Activated CD8-positive, alpha-beta T cell treated with anti-CD3 and anti-CD28 coated beads for 36 hours (primary cell): ENCODE data around the gene TNNI2. TPM values are rescaled to one million over a fixed set of nuclear protein-coding genes. Genes with fewer than 3 reads are reported as not detected.

Experiments
- ATAC-seq: fragments of 200-7000 bp; cut with Tn5 transposase; one replicate; pipeline ENCODE4 v1.10.0; 2021; ENCODE audit warnings: mild to moderate bottlenecking, moderate library complexity
- CTCF ChIA-PET: fragments of 350-600 bp; sonication (Branson Sonifier 250); formaldehyde crosslinking; loops from one replicate; lab custom pipeline; 2021; ENCODE audit warnings: antibody characterized with exemption; lab: Charles Lee
- POLR2A ChIA-PET: fragments of 350-600 bp; sonication (Branson Sonifier 250); formaldehyde crosslinking; loops from one replicate; lab custom pipeline; 2021; ENCODE audit warnings: antibody characterized with exemption; lab: Charles Lee
- DNase-seq: peaks from one replicate; pipeline ENCODE4 v3.0.0-alpha.2; 2020
- H3K27ac Mint-ChIP-seq: one replicate; pipeline ENCODE4 v1.8.0; 2021; ENCODE audit warnings: mild to moderate bottlenecking, mixed read lengths
- H3K27me3 Mint-ChIP-seq: one replicate; pipeline ENCODE4 v1.8.0; 2021; ENCODE audit warnings: mixed read lengths
- H3K36me3 Mint-ChIP-seq: one replicate; pipeline ENCODE4 v1.8.0; 2021; ENCODE audit warnings: low read depth, mixed read lengths
- H3K4me1 Mint-ChIP-seq: one replicate; pipeline ENCODE4 v1.8.0; 2021; ENCODE audit warnings: low read depth, mixed read lengths
- H3K4me3 Mint-ChIP-seq: one replicate; pipeline ENCODE4 v1.8.0; 2021; ENCODE audit warnings: mild to moderate bottlenecking, moderate library complexity, mixed read lengths
- H3K9me3 Mint-ChIP-seq: one replicate; pipeline ENCODE4 v1.8.0; 2021; ENCODE audit warnings: mixed read lengths
- intact Hi-C: fragments of 100-400 bp; cut with micrococcal nuclease; formaldehyde crosslinking; loops from one replicate; pipeline ENCODE4 v1.10.0; 2022
- total RNA-seq, 2 experiments: library from RNA; stranded (reverse); gene quantifications; one replicate each; pipeline ENCODE4 v1.2.3, GENCODE V29; 2021
- TF ChIP-seq, protein P1 (sequence below): fragments of 200-600 bp; IDR thresholded peaks from one replicate; pipeline ENCODE4 v1.8.0; 2022; ENCODE audit warnings: antibody characterized with exemption, mild to moderate bottlenecking

Gene TNNI2
- total RNA-seq, 2 experiments from 2014 or later = 0.92 TPM; not detected in 1

DNA sequence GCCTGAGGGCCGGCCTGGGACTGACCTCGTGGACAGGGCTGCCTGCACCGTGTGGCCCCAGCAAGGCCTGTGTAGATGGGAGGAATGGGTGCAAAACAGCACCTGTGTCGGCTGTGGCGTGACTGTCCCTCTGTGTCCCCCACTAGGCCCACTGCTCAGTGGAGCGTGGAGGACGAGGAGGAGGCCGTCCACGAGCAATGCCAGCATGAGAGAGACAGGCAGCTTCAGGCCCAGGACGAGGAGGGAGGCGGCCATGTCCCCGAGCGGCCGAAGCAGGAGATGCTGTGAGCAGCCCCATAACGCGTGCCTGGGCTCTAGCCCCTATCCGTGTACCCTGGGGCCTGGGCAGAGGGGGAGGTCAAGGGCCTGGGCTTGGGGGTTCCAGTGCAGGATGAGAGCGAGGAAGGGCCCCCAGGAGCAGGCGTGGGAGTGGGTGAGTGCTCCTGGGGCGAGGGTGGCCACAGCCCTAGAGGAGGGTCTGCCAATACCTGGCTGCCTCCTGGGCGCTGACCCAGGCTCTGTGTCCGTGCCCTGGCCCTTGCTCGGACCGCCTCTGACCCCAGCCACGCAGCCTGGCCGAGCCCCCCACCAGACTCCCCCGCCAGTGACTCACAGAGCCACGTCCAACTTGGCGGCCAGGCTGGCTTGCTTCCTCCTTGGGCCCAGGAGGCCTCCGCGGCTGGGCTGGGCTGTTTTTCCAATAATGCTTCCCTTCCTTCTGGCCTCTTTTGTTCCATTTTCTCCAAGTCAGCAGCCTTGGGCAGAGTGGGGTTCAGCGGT, 41.4 kb downstream of the TNNI2 start:
- H3K36me3 Mint-ChIP-seq = no peaks in the 10 kb centered on the region
- no peak for ATAC-seq

DNA sequence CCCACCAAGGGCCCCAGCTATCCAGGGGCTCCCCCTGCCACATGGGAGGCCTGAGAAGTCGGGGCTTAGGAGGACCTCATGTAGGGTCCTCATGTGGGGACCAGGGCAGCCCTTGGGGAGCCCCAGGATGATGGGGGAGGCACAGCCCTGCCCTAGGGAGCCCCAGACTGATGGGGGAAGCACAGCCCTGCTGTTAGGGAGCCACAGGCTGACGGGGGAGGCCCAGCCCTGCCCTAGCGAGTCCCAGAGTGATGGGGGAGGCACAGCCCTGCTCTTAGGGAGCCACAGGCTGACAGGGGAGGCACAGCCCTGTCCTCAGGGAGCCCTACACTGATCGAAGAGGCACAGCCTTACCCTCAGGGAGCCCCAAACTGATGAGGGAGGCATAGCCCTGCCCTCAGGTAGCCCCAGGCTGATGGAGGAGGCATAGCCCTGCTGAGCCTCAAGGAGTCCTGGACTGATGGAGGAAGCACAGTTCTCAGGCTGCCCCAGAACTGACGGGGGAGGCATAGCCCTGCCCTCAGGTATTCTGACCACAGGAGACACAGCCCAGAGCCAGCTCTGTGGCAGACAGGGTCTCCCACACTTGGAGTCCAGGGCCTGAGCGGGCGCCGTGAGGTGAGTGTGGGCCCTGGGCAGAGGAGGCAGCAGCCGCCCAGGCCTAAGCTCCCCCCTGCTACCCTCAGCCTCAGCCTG, 42.1 kb downstream of the TNNI2 start:
- POLR2A ChIA-PET = interaction anchor here (1.0 kb wide), 1 partner anchor 9 kb away, joined by 3 read pairs; no protein-coding TSS in a partner anchor

More for the DNA sequence above, 41.4 kb downstream of the TNNI2 start:
- Mint-ChIP-seq H3K9me3 (no peaks in the 10 kb centered on the region), H3K4me1 (peaks cover 16% of the 10 kb centered on the region), H3K27me3 (no peaks in the 10 kb centered on the region), H3K4me3 (no peak overlapping the region), H3K27ac (no peak overlapping the region)
- CTCF ChIA-PET = interaction anchor here (1.2 to 3.9 kb wide), 3 partner anchors 28 to 306 kb away, joined by 3 to 32 read pairs (median 7); partner anchors contain the start of gene LSP1
- intact Hi-C loops = loop anchor here (5.0 to 10.0 kb wide), 3 partner anchors 37 to 275 kb away; partner anchors contain the start of genes TNNI2 and TNNT3
- POLR2A ChIA-PET = no interaction called here
- TF ChIP-seq, protein P1, sequence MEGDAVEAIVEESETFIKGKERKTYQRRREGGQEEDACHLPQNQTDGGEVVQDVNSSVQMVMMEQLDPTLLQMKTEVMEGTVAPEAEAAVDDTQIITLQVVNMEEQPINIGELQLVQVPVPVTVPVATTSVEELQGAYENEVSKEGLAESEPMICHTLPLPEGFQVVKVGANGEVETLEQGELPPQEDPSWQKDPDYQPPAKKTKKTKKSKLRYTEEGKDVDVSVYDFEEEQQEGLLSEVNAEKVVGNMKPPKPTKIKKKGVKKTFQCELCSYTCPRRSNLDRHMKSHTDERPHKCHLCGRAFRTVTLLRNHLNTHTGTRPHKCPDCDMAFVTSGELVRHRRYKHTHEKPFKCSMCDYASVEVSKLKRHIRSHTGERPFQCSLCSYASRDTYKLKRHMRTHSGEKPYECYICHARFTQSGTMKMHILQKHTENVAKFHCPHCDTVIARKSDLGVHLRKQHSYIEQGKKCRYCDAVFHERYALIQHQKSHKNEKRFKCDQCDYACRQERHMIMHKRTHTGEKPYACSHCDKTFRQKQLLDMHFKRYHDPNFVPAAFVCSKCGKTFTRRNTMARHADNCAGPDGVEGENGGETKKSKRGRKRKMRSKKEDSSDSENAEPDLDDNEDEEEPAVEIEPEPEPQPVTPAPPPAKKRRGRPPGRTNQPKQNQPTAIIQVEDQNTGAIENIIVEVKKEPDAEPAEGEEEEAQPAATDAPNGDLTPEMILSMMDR = no peak
- DNase-seq = peak; percentile 0

DNA sequence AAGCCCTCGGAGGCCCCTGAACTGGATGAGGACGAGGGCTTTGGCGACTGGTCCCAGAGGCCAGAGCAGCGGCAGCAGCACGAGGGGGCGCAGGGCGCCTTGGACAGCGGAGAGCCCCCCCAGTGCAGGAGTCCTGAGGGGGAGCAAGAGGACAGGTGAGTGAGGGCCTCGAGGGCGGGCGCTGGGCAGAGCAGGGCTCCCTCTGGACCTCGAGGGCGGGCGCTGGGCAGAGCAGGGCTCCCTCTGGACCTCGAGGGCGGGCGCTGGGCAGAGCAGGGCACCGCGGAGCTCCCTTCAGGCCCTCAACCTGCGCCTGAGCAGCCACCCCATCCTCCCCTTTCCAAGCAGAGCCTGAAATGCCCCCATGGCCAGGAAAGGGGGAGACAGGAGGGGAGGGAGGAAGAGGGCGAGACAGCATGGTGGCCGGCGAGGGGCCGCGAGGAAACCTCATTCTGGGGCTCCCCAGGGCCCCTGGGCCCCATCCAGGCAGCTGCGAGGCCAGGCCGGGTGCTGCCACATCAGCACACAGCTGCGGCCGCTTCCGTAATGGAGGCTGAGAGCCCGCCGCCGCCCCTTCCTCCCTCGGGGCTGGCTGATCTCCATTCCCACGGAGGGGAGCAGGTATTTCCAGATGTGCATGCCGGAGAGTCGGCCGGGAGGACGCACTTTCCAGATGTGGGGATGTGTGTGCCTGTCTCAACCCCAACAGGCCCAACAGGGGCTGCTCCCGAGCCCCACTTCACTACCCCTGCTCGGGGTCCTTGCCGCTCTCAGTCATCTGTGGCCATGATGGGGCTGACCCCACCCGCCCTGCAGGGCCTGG, 42.9 kb downstream of the TNNI2 start:
- POLR2A ChIA-PET = interaction anchor here (0.6 to 1.4 kb wide), 7 partner anchors 9 to 423 kb away, joined by 3 to 10 read pairs (median 4); partner anchors contain the start of gene PRR33
- Mint-ChIP-seq H3K9me3 (no peaks in the 10 kb centered on the region), H3K36me3 (no peaks in the 10 kb centered on the region), H3K4me1 (peaks cover 8% of the 10 kb centered on the region), H3K4me3 (no peak overlapping the region), H3K27me3 (no peaks in the 10 kb centered on the region), H3K27ac (no peak overlapping the region)
- ATAC-seq (peak; percentile 24), DNase-seq (peak; percentile 15)
- intact Hi-C loops = loop anchor here (5.0 to 10.0 kb wide), 3 partner anchors 36 to 273 kb away; partner anchors contain the start of genes TNNI2 and TNNT3
- CTCF ChIA-PET = interaction anchor here (0.6 to 3.9 kb wide), 44 partner anchors 9 to 275 kb away, joined by 3 to 34 read pairs (median 5); partner anchors contain the start of genes H19, LSP1, PRR33 and TNNI2
- TF ChIP-seq, protein P1 = no peak

More for the DNA sequence above, 42.1 kb downstream of the TNNI2 start:
- CTCF ChIA-PET = interaction anchor here (1.2 to 3.9 kb wide), 8 partner anchors 11 to 306 kb away, joined by 3 to 34 read pairs (median 12); partner anchors contain the start of gene LSP1
- Mint-ChIP-seq H3K27ac (no peak overlapping the region), H3K4me1 (peaks cover 12% of the 10 kb centered on the region), H3K4me3 (no peak overlapping the region), H3K9me3 (no peaks in the 10 kb centered on the region), H3K27me3 (no peaks in the 10 kb centered on the region), H3K36me3 (no peaks in the 10 kb centered on the region)
- intact Hi-C loops = loop anchor here (5.0 to 10.0 kb wide), 3 partner anchors 36 to 274 kb away; partner anchors contain the start of genes TNNI2 and TNNT3
- DNase-seq (peak; percentile 3), ATAC-seq (no peak)
- TF ChIP-seq, protein P1 = no peak
